ENCODE measurements around the gene IMMP2L.
A peak's percentile ranks its signal among the peaks of the same experiment; 100 is the strongest.

The IMMP2L gene

GRCh38 chr7:111059833-111060232, 502.5 kb downstream of the IMMP2L start:
- no peak for DNase-seq

- DNase-seq = no peak
Observed at GRCh38 chr7:111057066-111057465, 505.2 kb downstream of the IMMP2L start.

GRCh38 chr7:111056371-111056770, 505.9 kb downstream of the IMMP2L start:
- DNase-seq = no peak

- peak; percentile 8 for DNase-seq
Observed at GRCh38 chr7:111053035-111053434, 509.3 kb downstream of the IMMP2L start.

GRCh38 chr7:111051832-111052231, 510.5 kb downstream of the IMMP2L start:
- DNase-seq = no peak

- no peak for DNase-seq
Observed at GRCh38 chr7:111050875-111051416, 511.3 kb downstream of the IMMP2L start.

GRCh38 chr7:111049971-111050680, 512.2 kb downstream of the IMMP2L start:
- no peak for DNase-seq

GRCh38 chr7:111047595-111047994, 514.7 kb downstream of the IMMP2L start:
- DNase-seq = no peak

GRCh38 chr7:111045449-111045848, 516.8 kb downstream of the IMMP2L start:
- no peak for DNase-seq

GRCh38 chr7:111043561-111043960, 518.7 kb downstream of the IMMP2L start:
- DNase-seq = no peak

- DNase-seq = no peak
Observed at GRCh38 chr7:111042842-111043241, 519.5 kb downstream of the IMMP2L start.

- no peak for DNase-seq
Observed at GRCh38 chr7:111041577-111041976, 520.7 kb downstream of the IMMP2L start.

GRCh38 chr7:111038185-111038584, 524.1 kb downstream of the IMMP2L start:
- DNase-seq = no peak

GRCh38 chr7:111031916-111032315, 530.4 kb downstream of the IMMP2L start:
- no peak for DNase-seq

- no peak for DNase-seq
Observed at GRCh38 chr7:111030336-111030735, 532.0 kb downstream of the IMMP2L start.

- peak; percentile 68 for DNase-seq
Observed at GRCh38 chr7:111029574-111030251, 532.6 kb downstream of the IMMP2L start.

GRCh38 chr7:111029141-111029572, 533.1 kb downstream of the IMMP2L start:
- DNase-seq = no peak

GRCh38 chr7:111027396-111027795, 534.9 kb downstream of the IMMP2L start:
- no peak for DNase-seq

- DNase-seq = no peak
Observed at GRCh38 chr7:111026806-111027205, 535.5 kb downstream of the IMMP2L start.

GRCh38 chr7:111026343-111026742, 535.9 kb downstream of the IMMP2L start:
- no peak for DNase-seq

- DNase-seq = peak; percentile 53
Observed at GRCh38 chr7:111025006-111025405, 537.3 kb downstream of the IMMP2L start.

GRCh38 chr7:111018960-111019736, 543.1 kb downstream of the IMMP2L start:
- peak; percentile 61 for DNase-seq

GRCh38 chr7:111018447-111018846, 543.8 kb downstream of the IMMP2L start:
- DNase-seq = no peak
